Loucy (cell line): Measurements from ENCODE around the gene USHBP1.

ENCODE experiments used
- EZH2phosphoT487 ChIP-seq: fragments of 200-600 bp; IDR thresholded peaks from 2 replicates; pipeline ENCODE4 v1.6.1; 2018; ENCODE audit warnings: antibody characterized with exemption, mild to moderate bottlenecking, moderate library complexity, borderline replicate concordance
- TF ChIP-seq, protein P1 (sequence below): fragments of 200-600 bp; sonication (generic); conservative IDR thresholded peaks from 2 replicates; pipeline ENCODE4 v1.5.1; 2014; ENCODE audit warnings: mild to moderate bottlenecking, antibody characterized with exemption, low read length

DNA sequence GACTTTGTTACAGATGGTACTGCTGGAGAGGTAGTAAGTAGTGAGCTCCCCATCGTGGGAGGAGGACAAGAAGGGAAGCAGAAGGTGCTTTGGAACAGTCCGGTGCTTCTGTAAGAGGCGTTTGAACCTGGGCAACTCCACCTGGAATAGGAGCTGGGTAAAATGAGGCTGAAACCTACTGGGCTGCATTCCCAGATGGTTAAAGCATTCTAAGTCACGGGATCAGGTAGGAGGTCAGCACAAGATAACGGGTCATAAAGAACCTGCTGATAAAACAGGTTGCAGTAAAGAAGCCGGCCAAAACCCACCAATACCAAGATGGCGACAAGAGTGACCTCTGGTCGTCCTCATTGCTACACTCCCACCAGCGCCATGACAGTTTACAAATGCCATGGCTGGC, 22.2 kb upstream of the USHBP1 start:
- TF ChIP-seq, protein P1, sequence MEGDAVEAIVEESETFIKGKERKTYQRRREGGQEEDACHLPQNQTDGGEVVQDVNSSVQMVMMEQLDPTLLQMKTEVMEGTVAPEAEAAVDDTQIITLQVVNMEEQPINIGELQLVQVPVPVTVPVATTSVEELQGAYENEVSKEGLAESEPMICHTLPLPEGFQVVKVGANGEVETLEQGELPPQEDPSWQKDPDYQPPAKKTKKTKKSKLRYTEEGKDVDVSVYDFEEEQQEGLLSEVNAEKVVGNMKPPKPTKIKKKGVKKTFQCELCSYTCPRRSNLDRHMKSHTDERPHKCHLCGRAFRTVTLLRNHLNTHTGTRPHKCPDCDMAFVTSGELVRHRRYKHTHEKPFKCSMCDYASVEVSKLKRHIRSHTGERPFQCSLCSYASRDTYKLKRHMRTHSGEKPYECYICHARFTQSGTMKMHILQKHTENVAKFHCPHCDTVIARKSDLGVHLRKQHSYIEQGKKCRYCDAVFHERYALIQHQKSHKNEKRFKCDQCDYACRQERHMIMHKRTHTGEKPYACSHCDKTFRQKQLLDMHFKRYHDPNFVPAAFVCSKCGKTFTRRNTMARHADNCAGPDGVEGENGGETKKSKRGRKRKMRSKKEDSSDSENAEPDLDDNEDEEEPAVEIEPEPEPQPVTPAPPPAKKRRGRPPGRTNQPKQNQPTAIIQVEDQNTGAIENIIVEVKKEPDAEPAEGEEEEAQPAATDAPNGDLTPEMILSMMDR = no peak
- TF ChIP-seq EZH2phosphoT487 = no peak
